Bronchial epithelial cell (primary cell): ENCODE data around the gene RAB42. TPM values are rescaled to one million over a fixed set of nuclear protein-coding genes. Genes with fewer than 3 reads are reported as not detected.

Experiments
- DNase-seq: peaks from one replicate; pipeline ENCODE4 v3.0.0-alpha.2; 2010; ENCODE audit warnings: low read depth
- FAIRE-seq: peaks from 2 replicates; lab custom pipeline; 2011; peaks lifted over from hg19 to GRCh38; lab: Jason Lieb, UNC
- H3K27me3 ChIP-seq: 2 replicates; pipeline ENCODE4 v1.5.1; 2011; ENCODE audit warnings: low read length; ENCODE audit not compliant: control insufficient read depth, insufficient read depth
- H3K36me3 ChIP-seq: 2 replicates; pipeline ENCODE4 v1.5.1; 2011; ENCODE audit warnings: low read length; ENCODE audit not compliant: control insufficient read depth, insufficient read depth
- H3K4me3 ChIP-seq: 2 replicates; pipeline ENCODE4 v1.5.1; 2011; ENCODE audit warnings: mild to moderate bottlenecking, low read depth, low read length, control low read depth
- total RNA-seq: library from RNA; depleted of rRNA; stranded (reverse); fragments of >200 nt; gene quantifications from 2 replicates; pipeline ENCODE4 v1.2.1, GENCODE V29; 2014
- TF ChIP-seq, protein P1 (sequence below): IDR thresholded peaks from 2 replicates; pipeline ENCODE4 v1.5.1; 2011; ENCODE audit warnings: mild to moderate bottlenecking, moderate library complexity, low read length, control low read depth, inconsistent platforms; ENCODE audit not compliant: insufficient read depth, severe bottlenecking

RAB42 gene
- total RNA-seq, 1 donor from 2014 or later: not detected

DNA sequence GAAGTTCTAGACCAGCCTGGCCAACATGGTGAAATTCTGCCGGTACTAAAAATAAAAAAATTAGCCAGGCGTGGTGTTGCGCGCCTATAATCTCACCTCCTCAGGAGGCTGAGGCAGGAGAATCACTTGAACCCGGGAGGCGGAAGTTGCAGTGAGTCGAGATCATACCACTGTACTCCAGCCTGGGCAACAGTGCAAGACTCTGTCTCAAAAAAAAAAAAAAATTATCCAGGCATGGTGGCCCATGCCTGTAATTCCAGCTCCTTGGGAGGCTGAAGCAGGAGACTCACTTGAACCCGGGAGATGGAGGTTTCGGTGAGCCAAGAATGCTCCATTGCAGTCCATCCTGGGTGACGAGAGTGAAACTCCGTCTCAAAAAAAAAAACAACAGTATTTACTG lies 18.5 kb upstream of the RAB42 start:
- no peak for FAIRE-seq
- no peak for DNase-seq
- TF ChIP-seq, protein P1, sequence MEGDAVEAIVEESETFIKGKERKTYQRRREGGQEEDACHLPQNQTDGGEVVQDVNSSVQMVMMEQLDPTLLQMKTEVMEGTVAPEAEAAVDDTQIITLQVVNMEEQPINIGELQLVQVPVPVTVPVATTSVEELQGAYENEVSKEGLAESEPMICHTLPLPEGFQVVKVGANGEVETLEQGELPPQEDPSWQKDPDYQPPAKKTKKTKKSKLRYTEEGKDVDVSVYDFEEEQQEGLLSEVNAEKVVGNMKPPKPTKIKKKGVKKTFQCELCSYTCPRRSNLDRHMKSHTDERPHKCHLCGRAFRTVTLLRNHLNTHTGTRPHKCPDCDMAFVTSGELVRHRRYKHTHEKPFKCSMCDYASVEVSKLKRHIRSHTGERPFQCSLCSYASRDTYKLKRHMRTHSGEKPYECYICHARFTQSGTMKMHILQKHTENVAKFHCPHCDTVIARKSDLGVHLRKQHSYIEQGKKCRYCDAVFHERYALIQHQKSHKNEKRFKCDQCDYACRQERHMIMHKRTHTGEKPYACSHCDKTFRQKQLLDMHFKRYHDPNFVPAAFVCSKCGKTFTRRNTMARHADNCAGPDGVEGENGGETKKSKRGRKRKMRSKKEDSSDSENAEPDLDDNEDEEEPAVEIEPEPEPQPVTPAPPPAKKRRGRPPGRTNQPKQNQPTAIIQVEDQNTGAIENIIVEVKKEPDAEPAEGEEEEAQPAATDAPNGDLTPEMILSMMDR: no peak
- Histone ChIP-seq H3K36me3 (peaks cover 13% of the 10 kb centered on the region), H3K4me3 (no peak overlapping the region), H3K27me3 (no peaks in the 10 kb centered on the region)

DNA sequence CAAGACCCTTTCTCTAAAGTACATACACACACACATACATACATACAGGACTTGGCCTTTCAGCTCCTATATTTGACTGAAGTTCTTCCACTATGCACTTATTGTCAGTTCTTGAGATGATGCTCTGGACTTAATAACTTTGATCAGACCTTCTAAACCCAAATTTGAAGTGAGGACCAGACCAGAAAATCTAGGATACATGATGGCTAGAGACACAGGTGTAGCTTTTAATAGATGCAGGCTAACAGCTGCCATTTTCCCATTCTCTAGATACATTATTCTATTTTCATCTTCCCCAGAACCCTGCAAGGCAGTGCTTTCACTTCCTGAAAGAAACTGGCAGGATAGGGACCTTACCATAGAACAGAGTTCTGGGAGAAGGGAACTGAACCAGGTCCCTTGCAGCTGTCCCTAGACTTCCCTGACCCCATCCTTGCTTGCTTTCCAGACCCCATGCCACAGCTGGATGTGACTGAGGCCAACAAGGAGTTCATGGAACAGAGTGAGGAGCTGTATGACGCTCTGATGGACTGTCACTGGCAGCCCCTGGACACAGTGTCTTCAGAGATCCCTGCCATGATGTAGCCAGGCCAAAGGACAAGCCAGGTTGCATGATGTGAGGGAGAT lies 14.9 kb upstream of the RAB42 start:
- DNase-seq (no peak), FAIRE-seq (no peak)
- Histone ChIP-seq H3K27me3 (no peaks in the 10 kb centered on the region), H3K36me3 (peaks cover 25% of the 10 kb centered on the region), H3K4me3 (no peak overlapping the region)
- TF ChIP-seq, protein P1: no peak

DNA sequence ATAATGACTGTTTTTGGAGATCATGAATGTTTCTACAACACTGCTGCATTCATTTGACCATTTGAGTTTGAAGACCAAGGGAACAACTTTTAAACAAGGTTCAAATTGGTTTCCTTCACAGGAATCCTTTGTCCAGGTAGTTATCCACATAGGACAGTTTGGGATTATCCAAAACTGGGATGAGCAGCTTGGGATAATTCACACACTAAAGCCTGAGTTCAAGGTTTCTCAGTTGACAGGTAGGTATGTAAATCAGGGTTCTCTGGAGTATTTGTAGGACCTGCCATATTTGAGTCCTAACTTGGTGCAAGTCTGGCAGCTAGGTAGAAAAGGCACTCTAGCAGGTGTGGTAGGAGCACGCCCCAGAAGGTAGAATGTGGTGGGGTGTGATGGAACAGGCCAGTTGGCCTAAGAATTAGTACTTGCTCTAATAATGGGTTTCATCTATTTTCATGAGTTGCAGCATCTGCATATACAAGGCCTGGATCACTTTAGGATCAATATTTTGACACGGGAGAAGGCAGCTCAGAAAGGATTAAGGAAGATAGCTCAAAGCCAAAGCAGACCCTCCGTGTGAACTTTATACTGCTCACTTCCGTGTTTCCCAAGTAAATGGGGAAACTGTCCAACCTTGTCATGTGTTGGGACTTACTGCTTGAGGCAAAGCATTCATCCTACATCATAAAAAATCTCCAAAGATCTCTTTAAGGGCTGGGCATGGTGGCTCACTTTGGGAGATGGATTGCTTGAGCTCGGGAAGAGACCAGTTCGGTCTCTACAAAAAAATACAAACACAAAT lies 14.1 kb upstream of the RAB42 start:
- FAIRE-seq: no peak
- H3K36me3 ChIP-seq: peaks cover 25% of the 10 kb centered on the region
- H3K4me3 ChIP-seq: no peak overlapping the region
- TF ChIP-seq, protein P1: no peak
- H3K27me3 ChIP-seq: no peaks in the 10 kb centered on the region
- no peak for DNase-seq

DNA sequence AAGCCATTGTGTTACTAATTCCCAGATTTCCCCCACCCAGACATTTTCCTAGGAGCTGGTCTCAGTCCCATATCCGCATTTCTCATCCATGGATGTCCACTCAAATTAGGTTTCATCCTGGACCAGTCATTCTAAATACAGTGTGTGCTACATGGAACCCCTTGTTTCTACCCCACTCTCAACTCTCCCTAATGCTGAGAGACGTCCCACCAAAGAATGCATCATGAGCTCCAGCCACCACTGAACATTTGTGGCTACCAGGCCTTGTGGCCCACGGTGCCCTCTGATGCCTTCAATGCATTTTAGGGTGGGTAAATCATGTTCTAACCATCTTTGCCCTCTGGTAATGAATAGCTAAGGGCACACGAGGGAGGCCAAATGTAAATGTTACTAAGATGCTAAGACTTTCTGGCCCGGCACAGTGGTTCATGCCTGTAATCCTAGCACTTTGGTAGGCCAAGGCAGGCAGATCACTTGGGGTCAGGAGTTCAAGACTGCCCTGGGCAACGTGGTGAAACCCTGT lies 13.3 kb upstream of the RAB42 start:
- no peak for FAIRE-seq

DNA sequence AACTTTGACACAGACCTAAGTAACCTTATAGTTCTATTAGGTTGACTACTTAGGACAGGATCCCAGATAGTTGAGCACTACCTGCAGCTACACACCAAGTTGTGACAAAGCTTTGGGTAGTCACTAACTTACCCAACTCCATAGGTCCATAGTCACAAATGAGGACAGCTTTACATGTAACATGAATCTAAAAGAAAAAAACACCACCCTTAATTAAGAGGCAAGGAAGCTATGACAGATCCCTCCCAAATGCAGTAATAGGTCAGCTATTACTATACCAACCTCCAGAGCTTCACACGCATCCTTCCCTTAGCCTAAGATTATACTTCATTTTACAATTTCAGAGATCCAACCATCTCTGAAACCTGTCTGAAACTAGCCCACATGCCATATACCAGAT lies 12.7 kb upstream of the RAB42 start:
- TF ChIP-seq, protein P1: no peak
- FAIRE-seq (no peak), DNase-seq (no peak)
- Histone ChIP-seq H3K36me3 (peaks cover 25% of the 10 kb centered on the region), H3K27me3 (no peaks in the 10 kb centered on the region), H3K4me3 (no peak overlapping the region)

More for the DNA sequence above, 13.3 kb upstream of the RAB42 start:
- Histone ChIP-seq H3K27me3 (no peaks in the 10 kb centered on the region), H3K36me3 (peaks cover 25% of the 10 kb centered on the region), H3K4me3 (no peak overlapping the region)
- TF ChIP-seq, protein P1: no peak
- no peak for DNase-seq
